ENCODE measurements around the gene RFX6.

Gene RFX6

GRCh38 chr6:116974526-116975316, 97.7 kb downstream of the RFX6 start:
- no peak for DNase-seq (ENCODE audit: low read depth)

GRCh38 chr6:116975600-116975999, 98.6 kb downstream of the RFX6 start:
- no peak for DNase-seq (ENCODE audit: low read depth)

DNA sequence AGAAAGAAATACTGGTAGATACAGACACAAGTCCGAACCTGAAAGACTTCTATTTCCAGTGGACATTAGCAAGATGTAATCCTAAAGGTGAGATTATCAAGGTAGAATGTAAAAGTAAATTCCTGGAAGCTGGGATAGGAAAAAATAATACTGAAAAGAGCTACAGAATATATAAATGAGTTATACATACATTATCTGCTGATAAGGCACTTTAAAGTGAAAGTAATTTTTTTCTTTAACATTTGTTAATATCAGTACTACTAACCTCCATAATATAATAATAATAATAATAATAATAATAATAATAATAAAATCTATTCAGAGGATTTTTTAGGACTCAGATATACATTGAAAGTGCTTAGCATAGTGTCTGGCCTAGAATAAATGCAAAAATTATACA, 102.5 kb downstream of the RFX6 start:
- no peak for DNase-seq (ENCODE audit: low read depth)
